Stimulated activated CD8-positive, alpha-beta memory T cell treated with anti-CD3 and anti-CD28 coated beads, Interleukin-12 subunit alpha, Interleukin-12 subunit beta, amount 100 ng/mL, for 24 hours (primary cell): Measurements from ENCODE around the gene CCDC150.
"Not testable (repeated sequence)": the region's sequence is repeated elsewhere in the genome, so short reads cannot be mapped to it uniquely, and the experiment has no call there.

Experiments
- DNase-seq: peaks from one replicate; pipeline ENCODE4 v3.0.0-alpha.2; 2020; ENCODE audit errors: extremely low read depth

Gene CCDC150

GRCh38 chr2:196711625-196712024 lies 72.1 kb downstream of the CCDC150 start:
- DNase-seq: no peak

- no peak for DNase-seq
Observed at GRCh38 chr2:196712867-196713266, 73.4 kb downstream of the CCDC150 start.

- no peak for DNase-seq
Observed at GRCh38 chr2:196718419-196719109, 79.0 kb downstream of the CCDC150 start.

GRCh38 chr2:196719110-196719872 lies 79.8 kb downstream of the CCDC150 start:
- no peak for DNase-seq

- no peak for DNase-seq
Observed at GRCh38 chr2:196723571-196723970, 84.1 kb downstream of the CCDC150 start.

- DNase-seq: no peak
Observed at GRCh38 chr2:196725218-196725617, 85.7 kb downstream of the CCDC150 start.

- no peak for DNase-seq
Observed at GRCh38 chr2:196725882-196726281, 86.4 kb downstream of the CCDC150 start.

GRCh38 chr2:196729418-196729817 lies 89.9 kb downstream of the CCDC150 start:
- no peak for DNase-seq

GRCh38 chr2:196736646-196737045 lies 97.1 kb downstream of the CCDC150 start:
- not testable (repeated sequence) for DNase-seq

- no peak for DNase-seq
Observed at GRCh38 chr2:196737046-196737445, 97.5 kb downstream of the CCDC150 start.

GRCh38 chr2:196739031-196739430 lies 99.5 kb downstream of the CCDC150 start:
- DNase-seq: no peak

GRCh38 chr2:196742216-196742615 lies 102.7 kb downstream of the CCDC150 start:
- DNase-seq: no peak

- no peak for DNase-seq
Observed at GRCh38 chr2:196742685-196743084, 103.2 kb downstream of the CCDC150 start.

GRCh38 chr2:196743165-196743564 lies 103.7 kb downstream of the CCDC150 start:
- DNase-seq: no peak

- DNase-seq: no peak
Observed at GRCh38 chr2:196745711-196746110, 106.2 kb downstream of the CCDC150 start.

- no peak for DNase-seq
Observed at GRCh38 chr2:196747400-196747799, 107.9 kb downstream of the CCDC150 start.

GRCh38 chr2:196748123-196748522 lies 108.6 kb downstream of the CCDC150 start:
- DNase-seq: no peak

GRCh38 chr2:196750291-196750923 lies 110.9 kb downstream of the CCDC150 start:
- no peak for DNase-seq

GRCh38 chr2:196750977-196751631 lies 111.6 kb downstream of the CCDC150 start:
- peak; percentile 11 for DNase-seq

GRCh38 chr2:196758474-196759377 lies 119.2 kb downstream of the CCDC150 start:
- no peak for DNase-seq

- no peak for DNase-seq
Observed at GRCh38 chr2:196759378-196759706, 119.8 kb downstream of the CCDC150 start.
